Colonic mucosa (tissue), 4 donors: ENCODE measurements around the gene OR2T4. TPM values are rescaled to one million over a fixed set of nuclear protein-coding genes. Genes with fewer than 3 reads are reported as not detected.

Source experiments
- DNase-seq: peaks from one replicate; pipeline ENCODE4 v3.0.0-alpha.2; 2020
- H3K27ac ChIP-seq: fragments of 200-600 bp; one replicate; pipeline ENCODE4 v1.8.0; 2021
- H3K27me3 ChIP-seq: fragments of 200-600 bp; one replicate; pipeline ENCODE4 v1.8.0; 2021
- H3K36me3 ChIP-seq: fragments of 200-600 bp; one replicate; pipeline ENCODE4 v1.8.0; 2021
- H3K4me1 ChIP-seq: fragments of 200-600 bp; one replicate; pipeline ENCODE4 v1.8.0; 2021; ENCODE audit warnings: mild to moderate bottlenecking
- H3K4me3 ChIP-seq: fragments of 200-600 bp; one replicate; pipeline ENCODE4 v1.8.0; 2021
- H3K9ac ChIP-seq, 2 donors: one replicate each; pipeline ENCODE4 v1.7.0; 2013; ENCODE audit warnings: control low read depth in 2 of 2, low read depth in 2 of 2, low read length in 2 of 2
- H3K9me3 ChIP-seq: fragments of 200-600 bp; one replicate; pipeline ENCODE4 v1.8.0; 2021
- intact Hi-C: fragments of 100-400 bp; cut with DNase I; formaldehyde crosslinking; loops from one replicate; pipeline ENCODE4 v1.14.1; 2022
- total RNA-seq, 2 donors: library from RNA; stranded (reverse); fragmentation: NEBNext Ultra II Directional in 1 of 2; extraction: Animal tissue kit (Norgen Biotek cat#: 25700) in 1 of 2; gene quantifications; one replicate each; pipeline ENCODE4 v1.2.1, GENCODE V29; 2021
- TF ChIP-seq, protein P1 (sequence below): fragments of 200-600 bp; IDR thresholded peaks from one replicate; pipeline ENCODE4 v1.8.0; 2022; ENCODE audit warnings: antibody characterized with exemption, mild to moderate bottlenecking
- donor health status: healthy.
- donor health status: DM: no; HTN: no; CAD: no.
- donor health status: DM: no; HTN: no; CAD: no.

Gene OR2T4
- total RNA-seq, 2 donors from 2014 or later = not detected

DNA sequence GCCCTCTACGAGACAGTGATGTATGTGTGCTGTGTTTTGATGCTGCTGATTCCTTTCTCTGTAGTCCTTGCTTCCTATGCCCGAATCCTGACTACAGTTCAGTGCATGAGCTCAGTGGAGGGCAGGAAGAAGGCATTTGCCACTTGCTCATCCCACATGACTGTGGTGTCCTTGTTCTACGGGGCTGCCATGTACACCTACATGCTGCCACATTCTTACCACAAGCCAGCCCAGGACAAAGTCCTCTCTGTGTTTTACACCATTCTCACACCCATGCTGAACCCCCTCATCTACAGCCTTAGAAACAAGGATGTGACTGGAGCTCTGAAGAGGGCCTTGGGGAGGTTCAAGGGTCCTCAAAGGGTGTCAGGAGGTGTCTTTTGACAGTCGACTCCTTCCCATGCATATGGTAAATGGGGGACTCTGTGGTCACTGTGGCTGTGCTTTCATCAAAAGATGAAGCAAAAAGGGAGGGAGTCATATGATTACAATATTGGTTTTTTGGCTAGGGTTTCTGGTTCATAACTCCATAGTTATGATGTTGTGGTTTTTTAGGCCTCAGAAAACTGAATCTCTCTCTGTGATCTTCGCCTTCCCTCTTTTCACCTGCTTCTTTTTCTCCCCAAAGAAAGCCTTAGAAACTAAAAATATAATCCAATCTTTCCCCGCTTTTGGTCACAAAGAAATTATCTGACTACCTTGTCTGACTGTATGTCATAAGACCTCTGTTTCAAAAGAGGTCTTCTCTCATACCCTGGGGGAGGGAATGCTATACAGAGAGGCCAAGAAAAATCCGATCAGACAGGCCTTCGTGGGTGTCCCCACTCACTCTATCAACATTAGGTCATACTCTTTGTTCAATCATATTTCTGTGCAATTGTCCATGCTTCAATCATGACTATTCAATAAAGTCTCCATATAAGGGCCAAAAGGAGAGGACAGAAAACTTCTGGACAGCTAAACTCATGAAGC lies 45.5 kb downstream of the OR2T4 start:
- Histone ChIP-seq H3K4me1 (no peaks in the 10 kb centered on the region), H3K9ac (no peak overlapping the region), H3K27me3 (no peaks in the 10 kb centered on the region), H3K27ac (no peak overlapping the region), H3K9me3 (no peaks in the 10 kb centered on the region), H3K4me3 (no peak overlapping the region), H3K36me3 (no peaks in the 10 kb centered on the region)
- intact Hi-C loops = no loop called here
- TF ChIP-seq, protein P1, sequence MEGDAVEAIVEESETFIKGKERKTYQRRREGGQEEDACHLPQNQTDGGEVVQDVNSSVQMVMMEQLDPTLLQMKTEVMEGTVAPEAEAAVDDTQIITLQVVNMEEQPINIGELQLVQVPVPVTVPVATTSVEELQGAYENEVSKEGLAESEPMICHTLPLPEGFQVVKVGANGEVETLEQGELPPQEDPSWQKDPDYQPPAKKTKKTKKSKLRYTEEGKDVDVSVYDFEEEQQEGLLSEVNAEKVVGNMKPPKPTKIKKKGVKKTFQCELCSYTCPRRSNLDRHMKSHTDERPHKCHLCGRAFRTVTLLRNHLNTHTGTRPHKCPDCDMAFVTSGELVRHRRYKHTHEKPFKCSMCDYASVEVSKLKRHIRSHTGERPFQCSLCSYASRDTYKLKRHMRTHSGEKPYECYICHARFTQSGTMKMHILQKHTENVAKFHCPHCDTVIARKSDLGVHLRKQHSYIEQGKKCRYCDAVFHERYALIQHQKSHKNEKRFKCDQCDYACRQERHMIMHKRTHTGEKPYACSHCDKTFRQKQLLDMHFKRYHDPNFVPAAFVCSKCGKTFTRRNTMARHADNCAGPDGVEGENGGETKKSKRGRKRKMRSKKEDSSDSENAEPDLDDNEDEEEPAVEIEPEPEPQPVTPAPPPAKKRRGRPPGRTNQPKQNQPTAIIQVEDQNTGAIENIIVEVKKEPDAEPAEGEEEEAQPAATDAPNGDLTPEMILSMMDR = no peak
- no peak for DNase-seq

Other genes with a start within 250 kb of the OR2T4 start
- not detected for gene OR2M5, start 216.5 kb upstream of the OR2T4 start, total RNA-seq
- not detected for gene OR2M2, start 186.8 kb upstream of the OR2T4 start, total RNA-seq
- gene OR2M3, start 164.4 kb upstream of the OR2T4 start, total RNA-seq = not detected
- not detected for gene OR2M4, start 130.2 kb upstream of the OR2T4 start, total RNA-seq
- gene OR2T33, start 83.7 kb upstream of the OR2T4 start, total RNA-seq = not detected
- not detected for gene OR2T12, start 58.2 kb upstream of the OR2T4 start, total RNA-seq
- not detected for gene OR2M7, start 37.1 kb upstream of the OR2T4 start, total RNA-seq
- gene OR14C36, start 12.9 kb upstream of the OR2T4 start, total RNA-seq = not detected
- gene OR2T6, start 14.1 kb downstream of the OR2T4 start, total RNA-seq = not detected
- not detected for gene OR2T1, start 41.4 kb downstream of the OR2T4 start, total RNA-seq
- gene OR2T2, start 84.0 kb downstream of the OR2T4 start, total RNA-seq = not detected
- not detected for gene OR2T3, start 111.7 kb downstream of the OR2T4 start, total RNA-seq
- gene OR2T5, start 126.9 kb downstream of the OR2T4 start, total RNA-seq = not detected
- gene OR2G6, start 146.4 kb downstream of the OR2T4 start, total RNA-seq = not detected
- gene OR2T29, start 201.1 kb downstream of the OR2T4 start, total RNA-seq = not detected
- gene OR2T34, start 213.1 kb downstream of the OR2T4 start, total RNA-seq = not detected
- not detected for gene OR2T10, start 236.0 kb downstream of the OR2T4 start, total RNA-seq